ENCODE data around the gene CDK5R2.

CDK5R2 gene

DNA sequence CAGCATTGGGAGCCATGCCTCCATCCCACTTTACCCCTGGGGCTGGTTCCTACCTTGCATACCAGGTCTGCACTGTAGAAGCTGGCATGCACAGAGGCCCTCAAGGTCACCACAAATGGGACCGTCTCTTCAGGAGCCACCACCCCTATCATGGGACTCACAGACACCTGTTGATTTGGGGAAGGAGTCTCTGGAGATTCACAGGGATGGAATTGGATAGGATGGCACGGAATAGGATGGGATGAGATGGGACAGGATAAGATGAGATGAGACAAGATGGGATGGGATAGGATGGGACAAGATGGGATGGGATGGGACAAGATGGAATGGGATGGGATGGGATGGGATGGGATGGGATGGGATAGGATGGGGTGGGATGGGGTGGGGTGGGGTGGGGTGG lies 49.8 kb downstream of the CDK5R2 start:
- TF ChIP-seq, protein P1, sequence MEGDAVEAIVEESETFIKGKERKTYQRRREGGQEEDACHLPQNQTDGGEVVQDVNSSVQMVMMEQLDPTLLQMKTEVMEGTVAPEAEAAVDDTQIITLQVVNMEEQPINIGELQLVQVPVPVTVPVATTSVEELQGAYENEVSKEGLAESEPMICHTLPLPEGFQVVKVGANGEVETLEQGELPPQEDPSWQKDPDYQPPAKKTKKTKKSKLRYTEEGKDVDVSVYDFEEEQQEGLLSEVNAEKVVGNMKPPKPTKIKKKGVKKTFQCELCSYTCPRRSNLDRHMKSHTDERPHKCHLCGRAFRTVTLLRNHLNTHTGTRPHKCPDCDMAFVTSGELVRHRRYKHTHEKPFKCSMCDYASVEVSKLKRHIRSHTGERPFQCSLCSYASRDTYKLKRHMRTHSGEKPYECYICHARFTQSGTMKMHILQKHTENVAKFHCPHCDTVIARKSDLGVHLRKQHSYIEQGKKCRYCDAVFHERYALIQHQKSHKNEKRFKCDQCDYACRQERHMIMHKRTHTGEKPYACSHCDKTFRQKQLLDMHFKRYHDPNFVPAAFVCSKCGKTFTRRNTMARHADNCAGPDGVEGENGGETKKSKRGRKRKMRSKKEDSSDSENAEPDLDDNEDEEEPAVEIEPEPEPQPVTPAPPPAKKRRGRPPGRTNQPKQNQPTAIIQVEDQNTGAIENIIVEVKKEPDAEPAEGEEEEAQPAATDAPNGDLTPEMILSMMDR (IDR thresholded peaks at IDR 0.05): no peak
- H3K4me1 ChIP-seq: no peaks in the 10 kb centered on the region
- H3K9me3 ChIP-seq: no peaks in the 10 kb centered on the region
- no peak for DNase-seq
- intact Hi-C loops (cut with DNase I; ENCODE audit: low total_unique reads): no loop called here
- H3K36me3 ChIP-seq: no peaks in the 10 kb centered on the region
- peaks cover 0 to 49% of the 10 kb centered on the region in 2 donors for H3K27me3 ChIP-seq
- H3K27ac ChIP-seq: no peak overlapping the region
- H3K4me3 ChIP-seq: no peak overlapping the region

DNA sequence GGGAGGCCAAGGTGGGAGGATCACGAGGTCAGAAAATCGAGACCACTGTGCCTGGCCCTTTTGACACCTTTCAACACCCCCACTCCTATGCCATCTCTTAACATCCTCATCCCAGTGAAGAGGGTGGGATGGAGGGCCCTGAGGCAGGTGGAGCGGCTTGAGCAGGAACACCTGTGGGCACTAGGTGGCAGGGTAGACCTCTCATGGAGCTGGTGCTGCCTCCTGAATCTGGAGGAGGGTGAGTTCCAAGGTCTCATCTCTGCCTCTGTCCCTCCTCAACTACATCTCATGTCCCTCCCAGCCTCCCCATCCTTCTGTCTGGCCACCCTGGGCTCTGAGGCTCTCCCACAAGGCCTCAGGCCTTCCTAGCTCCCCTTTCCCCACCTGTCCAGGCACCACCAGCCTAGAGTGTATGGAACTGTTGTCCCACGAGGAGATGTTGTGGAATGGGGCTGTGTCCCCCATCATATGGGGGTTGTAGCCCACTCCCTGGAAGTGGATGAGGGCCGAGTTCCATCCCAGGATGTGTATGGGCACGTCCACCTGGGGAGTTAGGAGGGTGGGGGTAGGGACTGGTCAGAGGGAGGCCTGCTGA lies 50.8 kb downstream of the CDK5R2 start:
- Histone ChIP-seq H3K27me3 (peaks cover 0 to 39% of the 10 kb centered on the region in 2 donors), H3K4me1 (no peaks in the 10 kb centered on the region), H3K36me3 (no peaks in the 10 kb centered on the region), H3K9me3 (no peaks in the 10 kb centered on the region), H3K4me3 (no peak overlapping the region), H3K27ac (no peak overlapping the region)
- TF ChIP-seq, protein P1 (IDR thresholded peaks at IDR 0.05): no peak
- DNase-seq: no peak
- intact Hi-C loops (cut with DNase I; ENCODE audit: low total_unique reads): no loop called here

DNA sequence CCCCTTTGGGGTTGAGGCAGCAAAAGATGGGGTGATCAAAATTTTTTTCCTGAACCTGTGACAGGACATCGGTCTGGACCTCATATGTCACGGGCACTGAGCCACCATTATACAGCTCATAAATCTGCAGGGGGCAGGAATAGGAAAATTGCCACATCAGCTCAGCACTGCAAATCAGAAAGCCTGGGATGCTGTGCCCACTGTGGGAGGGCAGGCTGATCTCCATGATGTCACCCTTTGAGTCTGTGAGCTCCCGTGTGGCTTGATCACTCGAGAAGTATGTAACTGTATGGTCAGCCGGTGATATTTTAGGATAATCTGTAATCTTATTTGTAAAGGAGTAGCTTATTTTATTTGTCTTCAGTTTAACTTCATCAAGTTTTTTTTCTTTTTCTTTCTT lies 51.4 kb downstream of the CDK5R2 start:
- DNase-seq: no peak
- Histone ChIP-seq H3K27ac (no peak overlapping the region), H3K4me1 (no peaks in the 10 kb centered on the region), H3K9me3 (no peaks in the 10 kb centered on the region), H3K27me3 (peaks cover 0 to 33% of the 10 kb centered on the region in 2 donors), H3K36me3 (no peaks in the 10 kb centered on the region), H3K4me3 (no peak overlapping the region)
- intact Hi-C loops (cut with DNase I; ENCODE audit: low total_unique reads): no loop called here
- TF ChIP-seq, protein P1 (IDR thresholded peaks at IDR 0.05): no peak

Measured in tibial artery (tissue), 4 donors.